Muscle layer of colon (tissue), 2 donors: ENCODE data around the gene CDH10.

Experiments
- H3K27ac ChIP-seq: one replicate; pipeline ENCODE4 v1.7.0; 2013; ENCODE audit warnings: low read depth, mild to moderate bottlenecking, low read length, moderate library complexity
- H3K27me3 ChIP-seq, 2 donors: one replicate each; pipeline ENCODE4 v1.7.0; 2013; ENCODE audit warnings: low read length in 2 of 2, mild to moderate bottlenecking in 2 of 2; ENCODE audit not compliant: insufficient read depth in 2 of 2, control insufficient read depth in 1 of 2
- H3K36me3 ChIP-seq: one replicate; pipeline ENCODE4 v1.7.0; 2013; ENCODE audit warnings: mild to moderate bottlenecking, low read length; ENCODE audit not compliant: insufficient read depth
- H3K4me1 ChIP-seq: one replicate; pipeline ENCODE4 v1.7.0; 2013; ENCODE audit warnings: mild to moderate bottlenecking, low read length; ENCODE audit not compliant: insufficient read depth
- H3K4me3 ChIP-seq, 2 donors: one replicate each; pipeline ENCODE4 v1.7.0; 2013; ENCODE audit warnings: low read length in 2 of 2, low read depth in 1 of 2, mild to moderate bottlenecking in 1 of 2, moderate library complexity in 1 of 2
- H3K9ac ChIP-seq: one replicate; pipeline ENCODE4 v1.7.0; 2013; ENCODE audit warnings: low read length
- H3K9me3 ChIP-seq: one replicate; pipeline ENCODE4 v1.7.0; 2013; ENCODE audit warnings: mild to moderate bottlenecking, low read length
- donor health status: abdominal sarcoma.
- donor health status: Adenocarcinoma of cecum.

Gene CDH10

DNA sequence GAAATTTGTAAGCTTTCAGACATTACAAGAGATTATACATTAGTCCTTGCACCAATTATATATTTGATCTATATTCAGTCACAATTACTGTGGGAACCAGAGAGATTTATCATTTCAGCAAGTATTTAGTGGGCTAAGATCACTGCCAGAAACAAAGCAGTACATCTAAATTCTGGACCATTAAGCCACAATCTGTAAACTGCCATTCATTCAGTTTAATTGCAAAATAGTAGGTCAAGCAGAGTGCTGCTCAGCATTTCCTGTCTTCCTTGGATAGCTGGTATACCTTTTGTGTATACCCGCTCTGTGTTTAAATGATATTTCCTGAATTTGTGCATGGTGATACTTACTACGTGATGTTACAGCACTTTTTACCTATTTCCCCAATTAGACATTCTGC, 42.6 kb downstream of the CDH10 start:
- H3K9me3 ChIP-seq = no peaks in the 10 kb centered on the region
- no peak overlapping the region for H3K4me3 ChIP-seq
- no peak overlapping the region for H3K9ac ChIP-seq
- H3K27ac ChIP-seq = no peak overlapping the region
- no peaks in the 10 kb centered on the region for H3K36me3 ChIP-seq
- no peaks in the 10 kb centered on the region for H3K4me1 ChIP-seq
- no peaks in the 10 kb centered on the region for H3K27me3 ChIP-seq

DNA sequence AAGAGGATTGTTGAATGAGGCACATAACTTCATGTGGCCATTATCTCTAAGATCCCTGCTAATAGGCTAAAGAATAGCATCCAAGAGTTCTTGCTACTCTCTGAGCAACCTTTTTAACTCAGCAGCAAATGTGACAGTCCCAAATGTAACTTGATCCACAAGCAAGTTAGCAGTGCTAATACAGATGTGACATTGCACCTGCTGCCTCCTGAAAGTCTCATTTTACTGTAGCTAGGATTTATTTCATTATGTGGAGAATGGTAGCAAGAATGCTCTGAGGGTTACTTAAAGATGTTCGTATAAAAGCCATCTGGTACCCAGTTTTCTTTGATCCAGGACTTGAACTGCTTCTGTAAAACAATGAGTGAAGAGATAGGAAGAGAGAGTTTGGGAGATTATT, 45.8 kb downstream of the CDH10 start:
- no peak overlapping the region for H3K27ac ChIP-seq
- no peaks in the 10 kb centered on the region for H3K4me1 ChIP-seq
- no peaks in the 10 kb centered on the region for H3K9me3 ChIP-seq

DNA sequence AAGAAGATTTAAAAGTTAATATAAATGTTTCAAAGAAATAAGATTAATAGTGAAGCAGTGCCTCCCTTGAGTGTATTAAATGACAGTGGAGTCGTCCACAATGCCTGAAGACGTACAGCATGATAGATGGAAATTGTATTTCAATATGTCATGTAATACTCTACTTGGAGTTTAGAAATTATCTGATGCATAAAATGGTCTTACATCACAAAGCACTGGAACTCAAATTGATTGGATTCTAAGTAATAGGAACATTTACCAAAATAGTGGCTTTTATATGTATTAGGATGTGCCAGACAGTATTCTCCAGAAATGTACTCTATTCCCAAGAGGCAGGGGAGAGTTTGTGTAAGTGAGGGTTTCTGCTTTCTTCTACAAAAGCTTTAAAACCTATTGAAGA, 49.4 kb downstream of the CDH10 start:
- no peaks in the 10 kb centered on the region for H3K4me1 ChIP-seq
- H3K9me3 ChIP-seq = no peaks in the 10 kb centered on the region
- H3K27me3 ChIP-seq = no peaks in the 10 kb centered on the region
- H3K4me3 ChIP-seq = no peak overlapping the region
- no peaks in the 10 kb centered on the region for H3K36me3 ChIP-seq
- H3K9ac ChIP-seq = no peak overlapping the region
- no peak overlapping the region for H3K27ac ChIP-seq

More for the DNA sequence above, 45.8 kb downstream of the CDH10 start:
- Histone ChIP-seq H3K4me3 (no peak overlapping the region), H3K27me3 (no peaks in the 10 kb centered on the region), H3K9ac (no peak overlapping the region), H3K36me3 (no peaks in the 10 kb centered on the region)

DNA sequence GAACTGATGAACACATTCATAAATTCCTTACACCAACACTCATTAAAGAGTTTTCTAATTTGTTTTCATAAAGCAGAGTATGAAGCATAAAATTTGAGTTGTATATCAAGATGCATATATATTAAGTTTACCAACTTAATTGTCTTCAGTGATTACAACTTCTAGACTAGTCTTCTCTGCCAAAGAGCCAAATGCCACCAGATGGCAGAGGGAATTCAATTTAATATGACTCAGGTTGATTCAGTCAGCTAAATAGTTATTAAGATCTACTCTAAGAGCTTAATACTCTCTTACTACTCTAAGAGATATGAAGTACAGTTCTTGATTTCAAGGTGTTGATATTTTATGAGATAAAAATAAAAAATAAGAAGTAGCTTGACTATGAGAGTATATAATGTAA, 53.4 kb downstream of the CDH10 start:
- Histone ChIP-seq H3K36me3 (no peaks in the 10 kb centered on the region), H3K27ac (no peak overlapping the region), H3K4me1 (no peaks in the 10 kb centered on the region)

DNA sequence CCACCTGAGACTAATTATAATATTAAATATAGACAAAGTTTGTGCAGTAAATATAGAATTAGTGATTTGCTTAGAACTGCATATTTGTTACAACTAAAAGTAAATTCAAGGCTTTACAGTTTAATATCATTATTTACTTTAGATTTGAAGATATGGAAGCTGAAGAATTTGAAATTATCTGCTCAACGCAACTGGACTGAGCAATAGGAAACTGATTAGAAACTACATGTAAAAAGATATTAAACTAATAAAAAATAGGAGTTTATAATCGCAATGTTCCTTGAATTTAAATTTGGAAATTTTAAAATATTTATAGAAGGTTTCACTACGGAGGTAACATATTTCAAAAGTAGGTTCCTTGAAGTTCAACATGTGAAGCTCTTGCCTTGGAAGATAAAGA, 55.2 kb downstream of the CDH10 start:
- Histone ChIP-seq H3K4me1 (no peaks in the 10 kb centered on the region), H3K9me3 (no peaks in the 10 kb centered on the region), H3K36me3 (no peaks in the 10 kb centered on the region), H3K27ac (no peak overlapping the region), H3K4me3 (no peak overlapping the region), H3K9ac (no peak overlapping the region), H3K27me3 (no peaks in the 10 kb centered on the region)

More for the DNA sequence above, 53.4 kb downstream of the CDH10 start:
- H3K9me3 ChIP-seq = no peaks in the 10 kb centered on the region
- H3K27me3 ChIP-seq = no peaks in the 10 kb centered on the region
- no peak overlapping the region for H3K4me3 ChIP-seq
- H3K9ac ChIP-seq = no peak overlapping the region

DNA sequence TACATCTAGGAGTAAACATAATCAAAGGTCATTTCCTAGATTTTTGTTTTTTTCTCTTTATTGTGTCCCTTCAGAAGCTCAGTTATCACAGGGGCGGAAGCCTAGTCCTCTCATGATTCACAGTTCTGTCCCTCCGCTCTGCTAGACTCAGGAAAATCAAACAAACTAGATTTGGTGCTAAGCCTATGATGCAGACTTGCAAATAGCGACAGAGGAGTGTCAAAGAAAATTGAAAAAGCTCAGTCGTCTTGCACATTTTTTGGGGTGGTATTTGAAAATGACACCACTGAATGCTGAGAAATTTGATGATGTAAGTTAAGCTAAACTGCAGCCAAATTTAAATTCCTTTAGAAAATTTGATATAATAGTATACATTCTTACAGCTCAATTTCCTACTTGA, 59.0 kb downstream of the CDH10 start:
- Histone ChIP-seq H3K4me3 (no peak overlapping the region), H3K27ac (no peak overlapping the region), H3K9ac (no peak overlapping the region), H3K36me3 (no peaks in the 10 kb centered on the region), H3K4me1 (no peaks in the 10 kb centered on the region), H3K27me3 (no peaks in the 10 kb centered on the region), H3K9me3 (no peaks in the 10 kb centered on the region)

DNA sequence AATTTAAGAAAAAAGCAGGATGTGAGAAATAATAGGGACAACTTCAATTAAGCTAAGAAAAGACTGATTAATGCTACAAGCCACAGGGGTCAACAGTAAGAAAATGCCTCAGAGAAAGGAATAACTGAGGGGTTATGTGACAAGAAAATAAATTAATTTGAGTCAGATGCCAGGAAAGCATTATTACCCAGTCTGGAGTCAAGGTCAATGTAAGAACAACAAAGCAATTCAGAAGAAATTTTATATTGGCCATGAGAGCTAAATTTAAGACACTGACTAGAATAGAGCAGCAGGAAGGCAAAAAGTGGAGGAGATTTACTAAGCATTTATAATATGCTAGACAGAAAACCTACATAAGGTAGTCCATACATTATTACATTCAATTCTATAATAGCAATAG, 73.5 kb downstream of the CDH10 start:
- Histone ChIP-seq H3K9ac (no peak overlapping the region), H3K4me1 (no peaks in the 10 kb centered on the region), H3K9me3 (no peaks in the 10 kb centered on the region), H3K4me3 (no peak overlapping the region), H3K27ac (no peak overlapping the region), H3K36me3 (no peaks in the 10 kb centered on the region), H3K27me3 (no peaks in the 10 kb centered on the region)

DNA sequence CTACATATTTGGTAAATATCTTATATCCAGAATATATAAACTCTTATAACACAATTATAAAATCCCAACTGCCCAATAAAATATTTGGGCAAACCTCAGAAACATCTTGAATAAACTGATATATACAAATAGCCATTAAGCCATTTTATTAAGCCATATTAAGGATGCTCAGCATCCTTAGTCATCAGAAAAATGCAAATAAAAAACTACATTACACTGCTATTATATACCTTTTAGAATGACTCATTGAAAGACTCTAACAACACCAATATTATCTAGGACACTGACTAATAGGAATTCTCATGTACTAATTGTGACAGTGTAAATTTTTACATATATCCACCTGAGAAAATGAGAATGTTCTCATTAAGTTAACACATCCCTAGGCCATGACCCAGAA, 77.8 kb downstream of the CDH10 start:
- Histone ChIP-seq H3K27ac (no peak overlapping the region), H3K4me1 (no peaks in the 10 kb centered on the region), H3K4me3 (no peak overlapping the region), H3K27me3 (no peaks in the 10 kb centered on the region), H3K36me3 (no peaks in the 10 kb centered on the region), H3K9ac (no peak overlapping the region), H3K9me3 (no peaks in the 10 kb centered on the region)

DNA sequence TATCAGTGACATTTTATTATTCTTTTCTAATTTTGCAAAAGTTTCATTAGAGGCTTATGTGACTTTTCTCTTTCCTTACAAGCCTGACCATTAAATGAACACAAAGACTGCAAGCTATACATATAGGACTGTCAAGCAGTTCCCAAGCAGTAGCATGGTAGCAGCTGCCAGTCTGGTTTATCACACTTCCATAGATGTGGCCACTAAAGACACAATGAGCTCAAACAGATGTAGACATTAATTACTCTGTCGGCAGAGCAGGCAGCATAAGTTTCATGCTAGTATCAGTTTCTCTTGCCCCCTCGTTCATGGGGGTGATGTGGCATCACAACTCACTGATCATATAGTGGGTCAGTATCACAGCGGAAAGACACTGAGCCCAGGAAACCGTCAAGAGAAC, 89.5 kb downstream of the CDH10 start:
- Histone ChIP-seq H3K4me3 (no peak overlapping the region), H3K9me3 (no peaks in the 10 kb centered on the region), H3K27ac (no peak overlapping the region), H3K27me3 (no peaks in the 10 kb centered on the region), H3K9ac (no peak overlapping the region), H3K36me3 (no peaks in the 10 kb centered on the region), H3K4me1 (no peaks in the 10 kb centered on the region)

DNA sequence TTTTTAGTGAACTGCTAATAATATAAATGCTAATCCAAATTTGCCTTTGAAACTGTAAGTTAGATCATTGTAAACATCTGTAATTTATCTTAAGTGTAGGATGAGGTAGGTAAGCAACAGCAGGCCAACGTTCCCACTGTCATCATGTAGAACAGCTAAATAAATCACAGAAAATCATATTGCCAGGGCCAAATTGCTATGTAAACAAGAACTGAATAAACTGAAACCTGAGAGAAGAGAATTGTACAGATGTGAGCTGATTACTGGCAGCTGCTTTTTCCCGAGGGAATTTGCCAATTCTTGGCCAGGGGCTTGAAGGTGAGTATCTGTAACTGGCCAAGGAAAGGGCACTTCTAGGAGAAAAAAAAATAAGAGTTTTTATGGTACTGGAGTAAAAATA, 97.6 kb downstream of the CDH10 start:
- Histone ChIP-seq H3K9ac (no peak overlapping the region), H3K4me3 (no peak overlapping the region), H3K9me3 (no peaks in the 10 kb centered on the region), H3K27me3 (no peaks in the 10 kb centered on the region), H3K27ac (no peak overlapping the region), H3K4me1 (no peaks in the 10 kb centered on the region), H3K36me3 (no peaks in the 10 kb centered on the region)

DNA sequence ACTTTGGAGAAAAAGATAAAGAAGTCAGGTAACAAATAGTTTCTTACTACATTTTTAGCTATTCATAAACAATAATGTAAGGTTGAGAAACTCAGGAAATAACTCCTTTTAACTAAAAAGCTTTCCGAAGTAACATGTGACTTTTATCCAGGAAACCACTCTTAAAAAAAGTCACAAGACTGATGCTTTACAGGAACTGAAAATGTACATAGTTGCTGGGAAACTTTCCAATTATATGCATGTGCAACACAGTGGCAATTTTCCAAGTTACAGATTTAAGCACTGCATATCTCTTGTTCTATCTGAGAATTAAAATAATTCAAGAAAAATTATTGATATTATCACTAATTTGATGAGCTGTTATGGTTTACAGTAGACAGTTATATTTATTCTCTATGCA, 105.2 kb downstream of the CDH10 start:
- H3K4me3 ChIP-seq = no peak overlapping the region
- H3K9me3 ChIP-seq = no peaks in the 10 kb centered on the region

DNA sequence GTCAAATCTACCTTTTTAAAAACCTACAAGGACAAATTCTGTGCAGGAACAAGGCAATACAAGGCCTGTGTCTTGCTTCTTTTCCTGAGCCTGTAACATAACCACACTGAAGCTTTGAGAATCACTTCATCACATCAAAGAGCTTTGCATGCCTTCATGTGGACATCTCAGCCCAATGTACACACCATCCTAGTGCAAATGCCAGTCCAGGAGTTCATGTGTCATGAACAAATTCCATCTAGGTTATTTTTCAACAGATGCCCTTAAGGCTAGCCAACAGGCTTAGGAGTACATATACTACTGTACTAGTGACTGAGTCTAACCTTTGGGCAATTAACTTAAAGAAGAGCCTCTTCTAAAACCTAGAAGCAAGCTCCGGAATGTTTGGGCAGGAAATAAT, 106.4 kb downstream of the CDH10 start:
- H3K27ac ChIP-seq = no peak overlapping the region
- H3K4me1 ChIP-seq = no peaks in the 10 kb centered on the region
- no peaks in the 10 kb centered on the region for H3K36me3 ChIP-seq
- no peaks in the 10 kb centered on the region for H3K9me3 ChIP-seq
- H3K4me3 ChIP-seq = no peak overlapping the region
- no peaks in the 10 kb centered on the region for H3K27me3 ChIP-seq
- no peak overlapping the region for H3K9ac ChIP-seq

More for the DNA sequence above, 105.2 kb downstream of the CDH10 start:
- Histone ChIP-seq H3K36me3 (no peaks in the 10 kb centered on the region), H3K9ac (no peak overlapping the region), H3K4me1 (no peaks in the 10 kb centered on the region), H3K27me3 (no peaks in the 10 kb centered on the region), H3K27ac (no peak overlapping the region)
